Right ventricle myocardium inferior (tissue), 1 donor: ENCODE results near the gene RPS14. TPM values are rescaled to one million over a fixed set of nuclear protein-coding genes. Genes with fewer than 3 reads are reported as not detected.

Experiments
- ATAC-seq: fragments of 200-7000 bp; cut with Tn5 transposase; one replicate; pipeline ENCODE4 v1.9.1; 2020; ENCODE audit warnings: mild to moderate bottlenecking, moderate library complexity
- DNase-seq: peaks from one replicate; pipeline ENCODE4 v3.0.0; 2021; ENCODE audit errors: missing footprints
- intact Hi-C: fragments of 100-400 bp; cut with DNase I; formaldehyde crosslinking; loops from one replicate; pipeline ENCODE4 v1.11.0; 2022
- total RNA-seq: library from RNA; stranded (reverse); fragmentation: NEBNext Ultra II Directional; extraction: Animal tissue kit (Norgen Biotek cat#: 25700); gene quantifications from one replicate; pipeline ENCODE4 v1.2.1, GENCODE V29; 2021
- donor health status: DM: no; HTN: yes; CAD: no; lungs with severe emphysema.

RPS14 gene
- total RNA-seq, 1 donor from 2014 or later: 1,267 TPM

GRCh38 chr5:150396267-150396666 lies 53.3 kb downstream of the RPS14 start:
- intact Hi-C loops: no loop called here

DNA sequence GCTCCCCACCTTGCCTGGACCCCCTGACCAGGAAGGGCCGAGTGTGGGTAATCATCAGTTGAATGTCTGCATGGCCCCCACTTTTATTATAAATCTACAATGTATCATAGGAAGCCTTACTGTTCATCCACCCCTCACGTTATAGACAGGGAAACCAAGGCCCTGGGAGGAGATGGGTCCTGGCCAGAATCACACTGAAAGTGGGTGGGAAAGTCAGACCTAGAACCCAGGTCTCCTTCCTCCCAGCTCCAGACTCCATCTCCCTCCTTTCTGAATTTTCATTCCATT lies 53.9 kb downstream of the RPS14 start:
- DNase-seq: no peak
- intact Hi-C loops: no loop called here

More at GRCh38 chr5:150396267-150396666, 53.3 kb downstream of the RPS14 start:
- ATAC-seq: no peak
- no peak for DNase-seq

GRCh38 chr5:150394912-150395687 lies 54.4 kb downstream of the RPS14 start:
- DNase-seq (no peak), ATAC-seq (no peak)
- intact Hi-C loops: no loop called here

More for the DNA sequence above, 53.9 kb downstream of the RPS14 start:
- no peak for ATAC-seq

GRCh38 chr5:150394131-150394530 lies 55.4 kb downstream of the RPS14 start:
- ATAC-seq (no peak), DNase-seq (no peak)
- intact Hi-C loops: no loop called here

DNA sequence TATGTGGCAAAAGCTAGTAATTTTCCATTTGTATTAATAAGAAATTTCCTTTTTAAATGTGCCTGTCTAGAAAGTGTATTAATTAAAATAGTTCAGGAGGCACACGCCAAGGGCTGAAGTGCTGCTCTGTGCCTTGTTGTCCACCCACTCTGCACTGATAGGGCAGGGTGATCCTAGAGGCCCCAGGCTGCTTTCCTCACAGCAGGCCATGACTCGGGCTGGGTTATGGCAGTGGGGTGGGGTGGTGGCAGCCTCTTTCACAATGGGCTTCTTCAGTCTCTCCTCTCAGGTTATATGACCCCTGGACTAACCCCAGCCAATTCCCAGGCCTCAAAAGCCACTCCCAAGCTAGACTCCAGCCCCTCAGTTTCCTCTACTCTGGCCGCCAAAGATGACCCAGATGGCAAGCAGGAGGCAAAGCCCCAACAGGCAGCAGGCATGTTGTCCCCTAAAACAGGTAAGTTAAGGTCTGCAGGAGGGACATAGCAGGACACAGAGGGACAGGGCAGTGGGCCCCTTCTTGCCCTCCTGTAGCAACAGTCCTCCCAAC lies 56.4 kb downstream of the RPS14 start:
- intact Hi-C loops: no loop called here
- DNase-seq (no peak), ATAC-seq (no peak)

- no peak for ATAC-seq
Observed at GRCh38 chr5:150392680-150393079, 56.9 kb downstream of the RPS14 start.

More at GRCh38 chr5:150392680-150393079, 56.9 kb downstream of the RPS14 start:
- no peak for DNase-seq
- intact Hi-C loops: no loop called here

Other genes with a start within 250 kb of the RPS14 start
- 17.0 TPM for gene CAMK2A, start 160.0 kb downstream of the RPS14 start, total RNA-seq
- 0.65 TPM for gene ARSI, start 146.8 kb downstream of the RPS14 start, total RNA-seq
- 17.8 TPM for gene TCOF1, start 92.0 kb downstream of the RPS14 start, total RNA-seq
- 327 TPM for gene CD74, start 36.8 kb downstream of the RPS14 start, total RNA-seq
- gene NDST1, start 58.4 kb upstream of the RPS14 start, total RNA-seq: 60.4 TPM
- 587 TPM for gene SYNPO, start 190.9 kb upstream of the RPS14 start, total RNA-seq
- gene MYOZ3, start 211.5 kb upstream of the RPS14 start, total RNA-seq: 5.5 TPM